Measurements from ENCODE around the gene IFNG-AS1. TPM values are rescaled to one million over a fixed set of nuclear protein-coding genes. Genes with fewer than 3 reads are reported as not detected.

Gene IFNG-AS1
- polyA plus RNA-seq, 1 experiment = not detected

DNA sequence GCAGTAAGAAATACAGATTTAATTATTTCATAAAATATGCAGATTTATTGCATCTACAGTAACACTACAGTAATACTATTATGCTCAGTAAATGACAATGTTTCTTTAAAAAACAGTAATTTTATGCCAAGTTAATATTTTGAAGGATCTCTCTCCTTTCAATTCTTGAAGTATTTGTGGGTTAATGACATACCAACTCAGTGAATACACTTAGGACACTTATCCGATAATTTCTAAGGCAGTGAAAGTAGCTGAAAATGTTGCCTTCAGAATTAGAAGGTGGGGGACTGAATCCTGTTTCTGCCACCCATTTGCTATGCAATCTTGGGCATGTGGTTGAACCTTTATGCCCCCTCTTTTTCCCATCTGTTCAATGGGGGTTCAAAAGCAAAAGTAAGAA, 24.8 kb upstream of the IFNG-AS1 start:
- no peak for DNase-seq (ENCODE audit: low read depth, low spot score)
- no peaks in the 10 kb centered on the region for H3K9me3 ChIP-seq (ENCODE audit: control insufficient read depth, insufficient read depth, low read length)
- H3K27ac ChIP-seq (ENCODE audit: low read depth, low read length) = no peak overlapping the region
- no peaks in the 10 kb centered on the region for H3K27me3 ChIP-seq (ENCODE audit: control insufficient read depth, insufficient read depth, low read length)
- ChIA-PET CTCF (interaction anchor here (0.6 kb wide), 1 partner anchor 383 kb away, joined by 3 read pairs; no protein-coding TSS in a partner anchor), POLR2A (no interaction called here)
- no peak overlapping the region for H3K4me3 ChIP-seq (ENCODE audit: low read depth, low read length)
- TF ChIP-seq, protein P1, sequence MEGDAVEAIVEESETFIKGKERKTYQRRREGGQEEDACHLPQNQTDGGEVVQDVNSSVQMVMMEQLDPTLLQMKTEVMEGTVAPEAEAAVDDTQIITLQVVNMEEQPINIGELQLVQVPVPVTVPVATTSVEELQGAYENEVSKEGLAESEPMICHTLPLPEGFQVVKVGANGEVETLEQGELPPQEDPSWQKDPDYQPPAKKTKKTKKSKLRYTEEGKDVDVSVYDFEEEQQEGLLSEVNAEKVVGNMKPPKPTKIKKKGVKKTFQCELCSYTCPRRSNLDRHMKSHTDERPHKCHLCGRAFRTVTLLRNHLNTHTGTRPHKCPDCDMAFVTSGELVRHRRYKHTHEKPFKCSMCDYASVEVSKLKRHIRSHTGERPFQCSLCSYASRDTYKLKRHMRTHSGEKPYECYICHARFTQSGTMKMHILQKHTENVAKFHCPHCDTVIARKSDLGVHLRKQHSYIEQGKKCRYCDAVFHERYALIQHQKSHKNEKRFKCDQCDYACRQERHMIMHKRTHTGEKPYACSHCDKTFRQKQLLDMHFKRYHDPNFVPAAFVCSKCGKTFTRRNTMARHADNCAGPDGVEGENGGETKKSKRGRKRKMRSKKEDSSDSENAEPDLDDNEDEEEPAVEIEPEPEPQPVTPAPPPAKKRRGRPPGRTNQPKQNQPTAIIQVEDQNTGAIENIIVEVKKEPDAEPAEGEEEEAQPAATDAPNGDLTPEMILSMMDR (IDR thresholded peaks at IDR 0.05; ENCODE audit: low read depth, low read length) = no peak

DNA sequence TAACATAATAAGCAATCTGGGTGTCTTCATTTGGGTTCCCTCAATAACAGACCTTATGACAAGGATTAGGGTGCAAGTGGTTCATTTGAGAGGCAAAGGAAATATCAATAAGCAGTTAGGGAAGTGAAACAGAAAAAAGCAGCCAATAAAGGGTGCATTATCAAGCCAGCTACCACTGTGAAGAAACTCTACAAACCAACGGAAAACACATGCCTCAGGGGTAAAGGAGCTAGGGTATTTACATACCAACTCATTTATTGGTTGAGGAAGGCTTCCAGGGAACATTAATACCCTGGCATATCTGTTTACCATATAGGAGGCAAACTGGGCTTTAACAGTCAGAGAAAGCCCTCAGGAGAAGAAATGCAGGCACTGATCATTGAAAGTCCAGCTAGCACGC, 22.7 kb upstream of the IFNG-AS1 start:
- no peak overlapping the region for H3K27ac ChIP-seq (ENCODE audit: low read depth, low read length)
- ChIA-PET POLR2A (no interaction called here), CTCF (no interaction called here)
- H3K4me3 ChIP-seq (ENCODE audit: low read depth, low read length) = no peak overlapping the region
- no peaks in the 10 kb centered on the region for H3K9me3 ChIP-seq (ENCODE audit: control insufficient read depth, insufficient read depth, low read length)
- no peak for DNase-seq (ENCODE audit: low read depth, low spot score)
- H3K27me3 ChIP-seq (ENCODE audit: control insufficient read depth, insufficient read depth, low read length) = no peaks in the 10 kb centered on the region
- TF ChIP-seq, protein P1 (IDR thresholded peaks at IDR 0.05; ENCODE audit: low read depth, low read length) = no peak

DNA sequence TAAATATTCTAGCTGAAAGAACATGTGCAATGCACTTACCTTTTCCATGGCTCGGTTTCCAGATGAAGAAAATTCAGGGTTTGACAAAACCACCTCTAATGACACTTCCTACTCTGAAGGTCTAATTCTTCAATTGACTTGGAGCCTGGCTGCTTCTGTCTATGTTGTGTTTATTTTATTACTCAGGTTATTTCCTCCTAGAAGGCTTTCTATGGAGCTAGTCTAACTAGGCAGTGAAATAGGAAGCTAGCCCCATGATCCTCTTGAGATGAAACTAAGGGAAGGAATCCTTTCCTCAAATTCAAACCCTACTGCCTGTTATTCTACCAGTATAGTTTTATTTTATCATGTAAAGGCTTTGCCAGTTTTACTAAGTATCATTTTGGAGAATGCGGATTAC, 20.9 kb upstream of the IFNG-AS1 start:
- DNase-seq (ENCODE audit: low read depth, low spot score) = no peak
- ChIA-PET CTCF (no interaction called here), POLR2A (no interaction called here)

DNA sequence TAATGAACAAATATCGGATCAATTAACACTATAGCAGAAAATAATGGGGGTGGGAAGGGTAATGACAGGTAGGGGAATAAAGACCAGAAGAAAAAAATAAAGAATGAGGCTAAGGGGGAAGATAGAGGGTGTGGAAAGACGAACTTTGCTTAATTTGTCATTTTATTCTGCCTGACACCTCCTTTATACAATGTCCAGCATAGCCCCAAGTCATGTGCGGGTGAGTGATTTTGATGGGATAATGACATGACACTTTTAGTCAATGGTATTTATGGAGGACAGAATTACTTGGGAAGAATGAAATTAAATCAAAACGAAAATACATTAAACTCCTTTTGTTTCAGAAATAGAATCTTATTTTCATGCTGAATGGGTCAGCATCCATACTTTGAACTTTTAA, 20.5 kb upstream of the IFNG-AS1 start:
- ChIA-PET CTCF (no interaction called here), POLR2A (no interaction called here)
- Histone ChIP-seq H3K27me3 (ENCODE audit: control insufficient read depth, insufficient read depth, low read length) (no peaks in the 10 kb centered on the region), H3K27ac (ENCODE audit: low read depth, low read length) (no peak overlapping the region), H3K9me3 (ENCODE audit: control insufficient read depth, insufficient read depth, low read length) (no peaks in the 10 kb centered on the region), H3K4me3 (ENCODE audit: low read depth, low read length) (no peak overlapping the region)
- TF ChIP-seq, protein P1 (IDR thresholded peaks at IDR 0.05; ENCODE audit: low read depth, low read length) = no peak
- DNase-seq (ENCODE audit: low read depth, low spot score) = no peak

More for the DNA sequence above, 20.9 kb upstream of the IFNG-AS1 start:
- H3K4me3 ChIP-seq (ENCODE audit: low read depth, low read length) = no peak overlapping the region
- no peak overlapping the region for H3K27ac ChIP-seq (ENCODE audit: low read depth, low read length)
- TF ChIP-seq, protein P1 (IDR thresholded peaks at IDR 0.05; ENCODE audit: low read depth, low read length) = no peak
- no peaks in the 10 kb centered on the region for H3K9me3 ChIP-seq (ENCODE audit: control insufficient read depth, insufficient read depth, low read length)
- no peaks in the 10 kb centered on the region for H3K27me3 ChIP-seq (ENCODE audit: control insufficient read depth, insufficient read depth, low read length)

DNA sequence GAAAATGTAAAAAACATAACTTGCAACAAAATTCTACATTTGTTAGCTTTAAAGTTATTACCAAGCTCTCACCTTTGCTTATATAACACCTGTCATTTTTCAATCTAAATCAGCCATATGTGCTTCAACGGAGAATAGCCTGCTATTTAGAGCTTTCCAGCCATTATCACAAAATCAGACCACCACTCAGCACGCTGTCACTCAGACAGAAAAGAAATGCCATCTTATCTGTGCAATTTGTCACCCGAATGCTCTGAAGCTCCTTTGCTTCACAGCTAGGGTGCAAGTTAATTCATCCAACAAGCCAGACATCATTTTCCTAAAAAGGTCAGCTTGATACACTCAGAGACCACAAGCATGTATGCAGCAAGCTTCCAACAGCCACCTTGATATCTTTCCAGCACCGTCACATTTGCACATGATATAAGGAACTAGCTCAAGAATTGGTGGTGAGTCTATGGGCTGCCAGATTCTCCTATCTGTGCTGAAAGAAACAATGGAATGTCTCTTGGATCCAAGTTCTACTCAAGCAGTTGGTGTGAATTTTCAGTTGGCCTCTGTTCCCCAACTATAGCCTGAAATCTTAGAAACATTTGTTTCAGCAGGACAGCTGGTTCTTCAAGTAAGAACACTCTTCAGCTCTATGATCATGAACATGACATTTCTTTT, 20.0 kb upstream of the IFNG-AS1 start:
- TF ChIP-seq, protein P1 (IDR thresholded peaks at IDR 0.05; ENCODE audit: low read depth, low read length) = no peak
- no peak overlapping the region for H3K27ac ChIP-seq (ENCODE audit: low read depth, low read length)
- POLR2A ChIA-PET = no interaction called here
- CTCF ChIA-PET = no interaction called here
- no peaks in the 10 kb centered on the region for H3K27me3 ChIP-seq (ENCODE audit: control insufficient read depth, insufficient read depth, low read length)
- no peak for DNase-seq (ENCODE audit: low read depth, low spot score)
- H3K4me3 ChIP-seq (ENCODE audit: low read depth, low read length) = no peak overlapping the region
- H3K9me3 ChIP-seq (ENCODE audit: control insufficient read depth, insufficient read depth, low read length) = no peaks in the 10 kb centered on the region

Measured in AG04450 (cell line).